SK-N-SH (cell line): Measurements from ENCODE around the gene ANKRD11. TPM values are rescaled to one million over a fixed set of nuclear protein-coding genes. Genes with fewer than 3 reads are reported as not detected.
"Not testable (repeated sequence)": the region's sequence is repeated elsewhere in the genome, so short reads cannot be mapped to it uniquely, and the experiment has no call there.

Experiments
- CTCF ChIA-PET: fragments of 300-600, 350-600 bp; formaldehyde crosslinking; extraction: SDS; loops from one replicate; lab custom pipeline; 2021; lab: Yijun Ruan, JAX
- POLR2A ChIA-PET: fragments of 350-600 bp; sonication (Branson Sonifier 250); formaldehyde crosslinking; extraction: SDS; loops from one replicate; lab custom pipeline; 2020; ENCODE audit warnings: antibody characterized with exemption, inconsistent platforms; lab: Yijun Ruan, JAX
- DNase-seq: peaks from one replicate; pipeline ENCODE4 v3.0.0; 2012
- H2AFZ ChIP-seq: fragments of 200-600 bp; sonication (generic); 2 replicates; pipeline ENCODE4 v1.8.1; 2016; ENCODE audit warnings: antibody characterized with exemption, mild to moderate bottlenecking, low read depth
- H3F3A ChIP-seq: fragments of 200-600 bp; sonication (generic); replicated peaks from 2 replicates; pipeline ENCODE3; 2016; ENCODE audit warnings: antibody characterized with exemption, mild to moderate bottlenecking; ENCODE audit not compliant: insufficient read depth
- H3K27ac ChIP-seq, 2 experiments: fragments of 200-500 bp in 1 of 2; fragments of 200-600 bp in 1 of 2; sonication (Bioruptor generic) in 1 of 2; sonication (generic), shearing (Covaris generic) in 1 of 2; 2 replicates each; pipeline versions ENCODE4 v1.5.1 to v1.6.1; 2014 to 2016; ENCODE audit warnings: low read depth in 2 of 2, inconsistent platforms in 1 of 2, low read length in 1 of 2, mild to moderate bottlenecking in 1 of 2, mixed read lengths in 1 of 2
- H3K27me3 ChIP-seq: fragments of 200-600 bp; sonication (generic), shearing (Covaris generic); 2 replicates; pipeline ENCODE4 v1.6.1; 2016; ENCODE audit warnings: mixed run types; ENCODE audit not compliant: insufficient read depth
- H3K36me3 ChIP-seq, 2 experiments: fragments of 200-500 bp in 1 of 2; fragments of 200-600 bp in 1 of 2; sonication (Bioruptor generic) in 1 of 2; sonication (generic) in 1 of 2; replicated peaks in 1 of 2; 2 replicates each; pipeline versions ENCODE3 to v1.5.1; 2014 to 2016; ENCODE audit warnings: low read length in 1 of 2, mild to moderate bottlenecking in 1 of 2; ENCODE audit not compliant: insufficient read depth in 2 of 2, control insufficient read depth in 1 of 2
- H3K4me1 ChIP-seq, 2 experiments: fragments of 200-500 bp in 1 of 2; fragments of 200-600 bp in 1 of 2; sonication (Bioruptor generic) in 1 of 2; sonication (generic), shearing (Covaris generic) in 1 of 2; 2 replicates each; pipeline versions ENCODE4 v1.5.1 to v1.6.1; 2014 to 2016; ENCODE audit warnings: low read depth in 1 of 2, low read length in 1 of 2, mixed run types in 1 of 2; ENCODE audit not compliant: insufficient read depth in 2 of 2, control insufficient read depth in 1 of 2
- H3K4me2 ChIP-seq: fragments of 200-600 bp; sonication (generic), shearing (Covaris generic); 2 replicates; pipeline ENCODE4 v1.6.1; 2017; ENCODE audit warnings: mixed run types
- H3K4me3 ChIP-seq, 2 experiments: fragments of 200-500 bp in 1 of 2; fragments of 200-600 bp in 1 of 2; sonication (Bioruptor generic) in 1 of 2; sonication (generic), shearing (Covaris generic) in 1 of 2; 2 replicates each; pipeline versions ENCODE4 v1.5.1 to v1.8.1; 2014 to 2016; ENCODE audit warnings: low read depth in 2 of 2, inconsistent platforms in 1 of 2, low read length in 1 of 2, mild to moderate bottlenecking in 1 of 2, mixed read lengths in 1 of 2, moderate library complexity in 1 of 2
- H3K79me2 ChIP-seq: fragments of 200-600 bp; sonication (generic); 2 replicates; pipeline ENCODE4 v1.8.1; 2017; ENCODE audit warnings: mild to moderate bottlenecking; ENCODE audit not compliant: insufficient read depth
- H3K9ac ChIP-seq: fragments of 200-600 bp; sonication (generic); 2 replicates; pipeline ENCODE4 v1.6.1; 2017; ENCODE audit warnings: mixed run types
- H3K9me2 ChIP-seq: fragments of 200-600 bp; sonication (generic); 2 replicates; pipeline ENCODE4 v1.6.1; 2017; ENCODE audit warnings: mixed run types
- H3K9me3 ChIP-seq: fragments of 200-600 bp; sonication (generic); 2 replicates; pipeline ENCODE4 v1.6.1; 2017; ENCODE audit warnings: mixed run types, mild to moderate bottlenecking, moderate library complexity
- H4K20me1 ChIP-seq: fragments of 200-600 bp; sonication (generic); 2 replicates; pipeline ENCODE4 v1.6.1; 2017; ENCODE audit warnings: mild to moderate bottlenecking, mixed run types; ENCODE audit not compliant: insufficient read depth
- CHD2 ChIP-seq: fragments of 150-350 bp; IDR thresholded peaks from 2 replicates; pipeline ENCODE4 v1.6.1; 2018; ENCODE audit warnings: low read length; ENCODE audit not compliant: partially characterized antibody
- ELF1 ChIP-seq: IDR thresholded peaks from 2 replicates; pipeline ENCODE4 v1.4.0; 2012
- EZH2phosphoT487 ChIP-seq: fragments of 200-600 bp; sonication (generic); IDR thresholded peaks from 2 replicates; pipeline ENCODE4 v1.6.1; 2017; ENCODE audit warnings: low read depth, mixed run types, mild to moderate bottlenecking, antibody characterized with exemption, moderate library complexity, borderline replicate concordance
- FOSL2 ChIP-seq: IDR thresholded peaks from 2 replicates; pipeline ENCODE4 v1.4.0; 2012; ENCODE audit warnings: low read depth, mild to moderate bottlenecking, moderate library complexity, borderline replicate concordance
- FOXJ3 ChIP-seq: sonication (generic); formaldehyde crosslinking; IDR thresholded peaks from 2 replicates; pipeline ENCODE4 v1.5.1; 2020; ENCODE audit warnings: mild to moderate bottlenecking, missing genetic modification reagents
- JUND ChIP-seq: IDR thresholded peaks from 2 replicates; pipeline ENCODE4 v1.4.0; 2012
- NFIC ChIP-seq: IDR thresholded peaks from 2 replicates; pipeline ENCODE4 v1.4.0; 2012; ENCODE audit warnings: borderline replicate concordance
- SIN3A ChIP-seq: IDR thresholded peaks from 2 replicates; pipeline ENCODE4 v1.6.1; 2012; ENCODE audit warnings: low read depth, mild to moderate bottlenecking, low read length, moderate library complexity, borderline replicate concordance
- SMC3 ChIP-seq: IDR thresholded peaks from 2 replicates; pipeline ENCODE4 v1.6.1; 2012; ENCODE audit warnings: low read depth, low read length, improper control_type of control experiment
- TEAD4 ChIP-seq: IDR thresholded peaks from 2 replicates; pipeline ENCODE4 v1.4.0; 2012; ENCODE audit warnings: mild to moderate bottlenecking, borderline replicate concordance; ENCODE audit not compliant: insufficient read depth
- WGBS: methylation state at CpG from one replicate; pipeline ENCODE4 v1.1.6; 2017; ENCODE audit warnings: low lambda C conversion rate; 5-methylcytosine and 5-hydroxymethylcytosine counted together
- polyA plus RNA-seq, 3 experiments: library from polyadenylated mRNA; depleted of rRNA; stranded (reverse); fragments of >200 nt; gene quantifications; 2 replicates each; pipeline ENCODE4 v1.2.3, GENCODE V29; 2012
- TF ChIP-seq, protein P1 (sequence below): fragments of 200-600 bp; sonication (generic); IDR thresholded peaks from 2 replicates; pipeline ENCODE4 v1.6.1; 2017; ENCODE audit warnings: antibody characterized with exemption, mild to moderate bottlenecking, moderate library complexity
- TF ChIP-seq, protein P2 (sequence below): IDR thresholded peaks from 2 replicates; pipeline ENCODE4 v1.4.0; 2012; ENCODE audit warnings: low read depth, borderline replicate concordance

Gene ANKRD11
- polyA plus RNA-seq, 1 of the 3 experiments (the other 2 are of a cell fraction), result 50.2 TPM

DNA sequence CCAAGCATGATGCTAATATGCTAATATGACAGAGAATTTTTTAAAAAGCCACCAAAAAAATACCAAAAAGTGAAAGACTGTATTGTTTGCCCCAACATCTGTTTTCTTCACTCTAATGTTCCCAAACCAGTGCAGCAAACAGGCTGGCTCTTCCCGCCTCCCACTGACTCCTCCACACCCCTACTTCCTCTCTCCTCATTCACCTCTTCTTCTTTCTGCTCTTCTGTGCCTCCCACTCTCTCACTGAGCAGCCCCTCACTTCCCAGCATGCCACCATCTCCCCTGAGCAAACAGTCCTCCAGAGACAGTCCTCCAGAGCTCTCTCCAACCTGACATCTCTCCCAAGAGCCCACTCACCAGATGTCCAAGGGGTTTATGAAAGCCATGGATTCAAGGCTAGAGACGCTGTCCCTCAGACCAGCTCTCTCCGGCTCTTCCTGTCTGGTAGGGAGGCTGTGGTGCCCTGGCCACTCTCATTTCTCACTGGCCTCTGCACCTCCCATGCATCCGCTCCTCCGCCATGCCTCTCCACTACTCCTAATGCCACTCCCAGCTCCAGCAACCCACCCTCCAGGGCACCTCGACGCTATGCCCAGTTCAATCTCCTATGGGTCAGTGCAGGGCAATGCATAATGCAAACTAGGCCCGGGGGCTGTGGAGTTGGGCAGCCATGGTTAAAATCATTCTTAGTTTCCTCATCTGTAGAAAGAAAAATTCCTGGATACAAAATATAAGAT, 52.9 kb downstream of the ANKRD11 start (continued):
- no peak for TF ChIP-seq FOSL2

DNA sequence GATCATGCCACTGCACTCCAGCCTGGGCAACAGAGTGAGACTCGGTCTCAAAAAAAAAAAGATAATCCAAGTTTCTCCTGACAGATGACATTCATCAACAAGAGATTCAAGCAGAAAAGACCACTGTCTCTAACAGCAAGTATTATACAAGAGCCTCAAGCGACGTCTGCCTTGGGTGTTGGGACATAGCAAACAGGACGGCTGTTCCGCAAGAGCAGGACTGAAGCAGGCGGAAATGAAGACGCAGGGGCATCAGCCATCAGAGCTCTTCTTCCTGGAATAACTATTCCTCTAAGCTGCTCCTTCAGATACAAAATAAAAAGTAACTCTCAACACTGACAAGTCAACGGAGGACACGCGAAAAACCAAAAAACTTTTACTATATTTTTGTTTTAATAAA, 54.0 kb downstream of the ANKRD11 start:
- Histone ChIP-seq H3K9ac (no peak overlapping the region), H3K9me2 (no peaks in the 10 kb centered on the region), H3K27ac (no peak overlapping the region), H2AFZ (no peak overlapping the region), H3K4me3 (no peak overlapping the region), H3K4me2 (no peak overlapping the region), H3F3A (peaks cover 3% of the 10 kb centered on the region), H3K4me1 (peaks cover 0 to 33% of the 10 kb centered on the region in 2 experiments; a peak in 1 of 4 replicates), H3K36me3 (peaks cover 0 to 3% of the 10 kb centered on the region in 2 experiments), H3K79me2 (peaks cover 100% of the 10 kb centered on the region), H4K20me1 (peaks cover 100% of the 10 kb centered on the region), H3K27me3 (no peaks in the 10 kb centered on the region), H3K9me3 (no peaks in the 10 kb centered on the region)
- DNase-seq, result no peak
- no peak for TF ChIP-seq NFIC
- TF ChIP-seq, protein P1, sequence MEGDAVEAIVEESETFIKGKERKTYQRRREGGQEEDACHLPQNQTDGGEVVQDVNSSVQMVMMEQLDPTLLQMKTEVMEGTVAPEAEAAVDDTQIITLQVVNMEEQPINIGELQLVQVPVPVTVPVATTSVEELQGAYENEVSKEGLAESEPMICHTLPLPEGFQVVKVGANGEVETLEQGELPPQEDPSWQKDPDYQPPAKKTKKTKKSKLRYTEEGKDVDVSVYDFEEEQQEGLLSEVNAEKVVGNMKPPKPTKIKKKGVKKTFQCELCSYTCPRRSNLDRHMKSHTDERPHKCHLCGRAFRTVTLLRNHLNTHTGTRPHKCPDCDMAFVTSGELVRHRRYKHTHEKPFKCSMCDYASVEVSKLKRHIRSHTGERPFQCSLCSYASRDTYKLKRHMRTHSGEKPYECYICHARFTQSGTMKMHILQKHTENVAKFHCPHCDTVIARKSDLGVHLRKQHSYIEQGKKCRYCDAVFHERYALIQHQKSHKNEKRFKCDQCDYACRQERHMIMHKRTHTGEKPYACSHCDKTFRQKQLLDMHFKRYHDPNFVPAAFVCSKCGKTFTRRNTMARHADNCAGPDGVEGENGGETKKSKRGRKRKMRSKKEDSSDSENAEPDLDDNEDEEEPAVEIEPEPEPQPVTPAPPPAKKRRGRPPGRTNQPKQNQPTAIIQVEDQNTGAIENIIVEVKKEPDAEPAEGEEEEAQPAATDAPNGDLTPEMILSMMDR, result no peak
- no peak for TF ChIP-seq TEAD4
- TF ChIP-seq, protein P2, sequence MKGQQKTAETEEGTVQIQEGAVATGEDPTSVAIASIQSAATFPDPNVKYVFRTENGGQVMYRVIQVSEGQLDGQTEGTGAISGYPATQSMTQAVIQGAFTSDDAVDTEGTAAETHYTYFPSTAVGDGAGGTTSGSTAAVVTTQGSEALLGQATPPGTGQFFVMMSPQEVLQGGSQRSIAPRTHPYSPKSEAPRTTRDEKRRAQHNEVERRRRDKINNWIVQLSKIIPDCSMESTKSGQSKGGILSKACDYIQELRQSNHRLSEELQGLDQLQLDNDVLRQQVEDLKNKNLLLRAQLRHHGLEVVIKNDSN, result no peak
- TF ChIP-seq EZH2phosphoT487, result no peak
- TF ChIP-seq FOSL2, result no peak
- TF ChIP-seq SMC3, result no peak
- no peak for TF ChIP-seq FOXJ3 (CRISPR knock-in tag)
- TF ChIP-seq SIN3A, result no peak
- TF ChIP-seq CHD2, result no peak
- no peak for TF ChIP-seq JUND
- TF ChIP-seq ELF1, result no peak
- CTCF ChIA-PET, result no interaction called here
- POLR2A ChIA-PET, result no interaction called here
- whole genome bisulfite sequencing, result 96% methylated on average over 10 of the region's 10 CpGs

DNA sequence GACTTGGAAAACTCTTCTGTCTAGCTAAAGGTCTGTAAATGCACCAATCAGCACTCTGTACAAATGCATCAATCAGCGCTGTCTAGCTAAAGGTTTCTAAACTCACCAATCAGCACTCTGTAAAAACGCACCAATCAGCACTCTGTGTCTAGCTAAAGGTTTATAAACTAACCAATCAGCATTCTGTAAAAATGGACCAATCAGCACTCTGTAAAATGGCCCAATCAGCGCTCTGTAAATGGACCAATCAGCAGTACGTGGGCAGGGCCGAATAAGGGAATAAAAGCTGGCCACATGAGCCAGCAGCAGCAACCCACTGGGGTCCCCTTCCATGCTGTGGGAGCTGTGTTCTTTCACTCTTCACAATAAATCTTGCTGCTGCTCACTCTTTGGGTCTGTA, 55.3 kb downstream of the ANKRD11 start:
- H3K27ac ChIP-seq, H2AFZ ChIP-seq, H3K4me2 ChIP-seq, H3K4me3 ChIP-seq, H3F3A ChIP-seq, H3K9ac ChIP-seq, H3K9me3 ChIP-seq, H3K27me3 ChIP-seq, H3K36me3 ChIP-seq, POLR2A ChIA-PET, H3K9me2 ChIP-seq, DNase-seq: not testable (repeated sequence)
- Histone ChIP-seq H3K4me1 (peaks cover 0 to 32% of the 10 kb centered on the region in 2 experiments; a peak in 1 of 4 replicates), H3K79me2 (peaks cover 97% of the 10 kb centered on the region), H4K20me1 (peaks cover 100% of the 10 kb centered on the region)
- 97% methylated on average over 5 of the region's 5 CpGs for WGBS
- CTCF ChIA-PET, result interaction anchor here (1.3 kb wide), 1 partner anchor 39 kb away, joined by 3 read pairs; no protein-coding TSS in a partner anchor
